Kidney tubule cell (primary cell): ENCODE data around the gene SOBP.
"Not testable (repeated sequence)": the region's sequence is repeated elsewhere in the genome, so short reads cannot be mapped to it uniquely, and the experiment has no call there.

ENCODE experiments used
- DNase-seq: peaks from one replicate; pipeline ENCODE4 v3.0.0-alpha.2; 2018; ENCODE audit warnings: low spot score

Gene SOBP

DNA sequence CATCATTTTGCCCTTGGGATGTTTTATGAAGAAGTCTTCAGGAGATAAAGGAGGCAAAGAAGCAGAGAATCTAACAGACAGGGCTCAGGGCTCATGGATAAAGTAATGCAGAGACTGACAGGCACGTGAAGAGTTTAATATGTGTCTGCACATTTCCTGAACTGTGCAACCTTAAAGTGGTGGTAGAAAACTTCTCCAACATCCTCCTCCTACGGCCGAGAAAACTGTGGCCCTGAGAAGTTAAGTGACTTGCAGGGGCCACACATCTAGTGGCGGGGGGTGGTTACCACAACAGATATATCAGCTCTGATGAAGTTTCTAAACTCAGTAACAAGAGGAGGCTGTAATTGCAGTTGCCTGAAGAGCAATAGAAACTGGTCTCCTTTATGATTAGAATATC is 61.0 kb downstream of the SOBP start:
- no peak for DNase-seq

DNA sequence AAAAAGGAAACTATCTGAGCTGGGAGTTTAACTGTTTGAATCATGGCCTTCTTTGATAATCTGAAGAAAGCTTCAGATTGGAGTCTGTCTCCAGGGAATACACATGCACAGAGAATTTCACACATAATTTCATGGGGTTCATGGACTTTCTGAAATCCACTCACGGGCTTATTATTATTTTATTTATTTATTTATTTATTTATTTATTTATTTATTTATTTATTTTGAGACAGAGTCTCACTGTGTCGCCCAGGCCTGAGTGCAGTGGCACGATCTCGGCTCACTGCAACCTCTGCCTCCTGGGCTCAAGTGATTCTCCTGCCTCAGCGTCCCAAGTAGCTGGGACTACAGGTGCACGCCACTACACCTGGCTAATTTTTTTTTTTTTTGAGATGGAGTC is 63.2 kb downstream of the SOBP start:
- not testable (repeated sequence) for DNase-seq

- no peak for DNase-seq
Measured at GRCh38 chr6:107554326-107554725, 64.4 kb downstream of the SOBP start.

- no peak for DNase-seq
Measured at GRCh38 chr6:107554918-107555317, 65.0 kb downstream of the SOBP start.

GRCh38 chr6:107555449-107555848 is 65.5 kb downstream of the SOBP start:
- DNase-seq, result no peak

DNA sequence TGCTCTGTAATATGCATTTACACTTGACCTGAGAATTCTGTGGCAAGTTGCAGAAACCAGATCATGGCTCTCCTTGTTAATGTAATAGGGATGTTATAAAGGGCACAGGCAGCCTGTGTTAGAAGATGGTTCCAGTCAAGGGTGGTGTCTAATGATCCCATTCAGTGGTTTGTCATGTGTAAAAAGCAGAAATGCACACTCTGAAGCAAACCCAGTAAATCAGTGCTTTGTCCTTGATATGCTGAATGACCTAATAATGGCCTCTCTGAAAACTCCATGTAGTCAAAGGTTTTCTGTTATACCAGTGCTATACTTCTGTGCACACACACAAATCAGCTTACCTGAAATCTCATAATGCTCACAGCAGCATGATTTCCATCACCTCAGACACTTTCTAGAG is 66.2 kb downstream of the SOBP start:
- DNase-seq, result no peak

DNA sequence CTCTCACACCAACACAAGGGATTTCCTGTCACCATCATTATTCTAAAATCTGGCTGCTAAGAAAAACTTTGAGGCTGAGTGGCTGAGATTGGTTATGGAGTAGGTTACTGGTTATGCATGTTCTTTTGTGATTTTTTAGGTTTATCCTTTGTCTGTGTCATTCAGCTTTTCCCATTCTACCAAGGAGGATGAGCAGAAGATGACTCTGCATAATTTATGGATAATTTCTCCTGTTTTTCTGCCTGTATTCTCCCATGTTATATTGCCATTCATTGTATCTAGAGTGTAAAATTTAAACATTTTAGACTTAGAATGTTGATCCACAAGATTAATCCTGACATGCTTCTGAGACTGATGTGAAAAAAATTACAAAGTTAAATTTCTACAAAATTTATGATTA is 67.8 kb downstream of the SOBP start:
- DNase-seq, result no peak

DNA sequence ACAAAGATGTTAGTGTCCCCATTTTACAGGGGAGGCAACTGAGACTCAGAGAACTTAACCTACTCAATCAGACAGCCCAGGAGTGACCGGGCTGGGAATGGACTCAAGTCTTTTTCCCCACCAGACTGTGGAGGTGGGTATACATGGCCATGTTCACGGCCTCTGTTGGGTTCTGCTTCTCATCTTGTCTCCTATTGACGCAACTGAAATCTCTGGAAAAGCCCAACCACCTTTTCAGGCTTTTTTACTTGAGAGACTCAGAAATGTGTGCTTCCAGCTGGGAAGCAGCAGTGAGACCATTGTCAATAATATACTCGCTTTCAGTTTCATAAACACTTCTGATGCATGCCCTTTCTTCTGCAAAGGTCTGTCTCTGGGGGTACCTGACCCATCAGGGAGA is 70.7 kb downstream of the SOBP start:
- DNase-seq, result no peak

DNA sequence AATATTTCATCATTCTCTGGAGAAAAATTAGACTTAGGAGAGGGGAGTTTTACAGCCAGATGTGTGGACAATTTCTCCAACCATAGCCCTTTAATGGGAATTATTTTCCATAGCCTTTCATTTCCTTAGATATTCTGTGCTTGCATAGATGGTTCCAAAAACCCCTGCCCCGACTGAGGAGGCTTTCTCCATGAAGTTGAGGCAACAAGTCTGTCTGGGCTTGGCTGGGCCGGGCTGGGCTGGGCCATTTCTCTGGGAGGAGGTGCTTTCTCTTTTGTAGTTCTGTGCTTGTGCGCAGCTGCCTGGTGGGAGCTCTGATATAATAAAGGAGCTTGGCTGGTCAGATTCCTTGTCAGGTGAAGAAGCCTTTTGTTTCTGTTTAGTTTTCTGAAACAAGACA is 71.4 kb downstream of the SOBP start:
- no peak for DNase-seq

DNA sequence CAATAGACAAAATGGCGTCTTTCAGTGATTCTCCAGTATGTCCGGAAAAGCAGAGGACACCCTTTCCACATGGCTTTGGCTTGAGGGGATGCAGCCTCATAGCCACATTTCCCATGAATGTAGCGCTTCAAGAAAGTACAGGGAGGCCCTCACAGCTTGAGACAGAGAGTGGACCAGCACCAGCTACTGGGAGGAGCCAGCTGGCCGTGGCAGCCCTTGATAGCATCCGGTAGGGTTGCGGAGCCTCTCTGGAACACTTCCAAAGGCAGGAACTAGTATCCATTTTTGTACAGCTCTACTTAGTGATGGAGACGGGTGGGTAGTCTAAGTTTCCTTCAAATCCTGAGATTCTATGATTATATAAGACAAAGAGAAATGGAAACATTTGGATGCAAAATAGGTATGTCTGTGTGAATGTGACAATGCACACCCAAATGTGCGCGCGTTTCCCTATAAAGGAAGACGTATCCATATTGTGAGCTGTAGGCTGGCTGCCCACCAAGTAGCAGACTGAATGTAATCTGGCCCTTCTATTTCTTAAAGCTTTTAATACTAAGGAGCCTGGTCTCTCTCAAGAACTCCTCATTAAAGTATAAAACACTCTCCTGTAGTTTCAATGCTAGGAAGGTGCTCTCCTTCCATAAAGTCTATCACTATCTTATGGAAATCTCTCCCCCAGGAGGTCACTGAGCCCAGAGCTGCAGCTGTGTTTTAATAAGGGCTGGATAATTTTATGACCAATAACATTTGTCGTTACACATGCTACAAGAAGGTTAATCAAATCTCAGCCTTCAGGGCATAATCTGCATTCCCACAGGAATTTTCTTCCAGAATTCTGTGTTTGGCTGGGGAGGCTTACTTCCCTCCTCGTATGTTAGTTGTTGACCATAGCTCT is 74.0 kb downstream of the SOBP start:
- DNase-seq, result no peak

DNA sequence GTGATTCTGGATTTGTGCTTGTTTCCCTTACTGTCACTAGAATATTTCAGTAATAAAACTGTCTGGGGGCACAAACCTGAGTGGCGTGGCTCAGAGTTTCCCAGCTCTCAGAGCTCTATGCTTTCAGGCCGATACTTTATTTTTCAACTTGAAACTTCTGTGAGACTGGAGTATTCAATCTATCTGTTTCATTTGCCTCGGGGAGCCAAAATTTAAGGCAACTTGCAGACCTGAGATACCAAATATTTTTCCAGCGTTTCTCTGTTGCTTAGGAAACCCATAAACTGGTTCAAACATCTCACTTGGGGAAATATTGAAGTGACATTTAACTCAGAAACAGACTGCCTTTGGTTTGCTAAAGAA is 74.7 kb downstream of the SOBP start:
- DNase-seq, result no peak

DNA sequence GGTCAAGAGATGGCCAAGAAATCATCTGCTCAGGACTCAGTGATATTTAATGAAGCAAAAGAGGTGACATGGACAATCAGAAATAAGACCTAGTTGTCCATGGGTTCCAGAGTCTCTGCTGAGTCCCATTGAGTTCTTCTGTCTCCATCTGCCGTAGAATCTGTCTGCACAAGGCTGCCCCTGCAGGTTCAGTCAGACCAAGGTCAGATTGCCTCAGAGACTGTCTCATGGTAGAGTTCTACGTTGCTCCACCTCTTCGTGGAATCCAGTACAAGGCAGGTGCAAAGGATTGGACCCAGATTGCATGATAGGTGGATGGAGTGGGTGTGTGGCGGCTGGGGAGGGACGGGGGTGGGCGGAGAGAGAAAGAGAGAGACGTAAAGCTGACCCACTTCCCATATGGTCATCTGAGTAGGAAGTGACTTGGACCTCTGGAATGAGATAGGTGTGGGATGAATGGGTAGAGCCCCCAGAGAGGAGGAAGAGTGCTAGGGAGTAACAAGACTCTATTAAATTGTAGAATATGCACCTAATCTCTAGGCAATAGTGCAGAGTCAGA is 75.3 kb downstream of the SOBP start:
- no peak for DNase-seq

- DNase-seq, result no peak
Measured at GRCh38 chr6:107567643-107568042, 77.7 kb downstream of the SOBP start.

DNA sequence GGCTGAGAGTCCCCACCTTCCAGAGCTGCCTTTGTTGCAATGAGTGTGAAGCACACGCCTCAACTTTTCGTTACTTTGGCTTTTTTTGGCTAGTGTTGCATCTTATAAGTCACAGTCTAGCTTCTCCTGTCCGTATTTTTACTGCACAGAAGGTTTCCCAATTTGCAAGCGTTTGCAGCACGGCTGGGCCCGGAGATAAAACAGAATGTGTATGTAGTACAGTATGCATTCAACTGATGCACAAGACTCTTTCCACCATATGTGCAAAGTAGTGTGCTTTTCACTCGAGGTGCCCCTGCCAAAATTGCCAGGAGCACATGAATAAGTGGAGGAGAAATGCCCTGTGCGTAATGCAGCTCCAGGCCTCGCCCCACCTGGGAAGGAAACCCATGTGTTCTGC is 79.6 kb downstream of the SOBP start:
- no peak for DNase-seq

DNA sequence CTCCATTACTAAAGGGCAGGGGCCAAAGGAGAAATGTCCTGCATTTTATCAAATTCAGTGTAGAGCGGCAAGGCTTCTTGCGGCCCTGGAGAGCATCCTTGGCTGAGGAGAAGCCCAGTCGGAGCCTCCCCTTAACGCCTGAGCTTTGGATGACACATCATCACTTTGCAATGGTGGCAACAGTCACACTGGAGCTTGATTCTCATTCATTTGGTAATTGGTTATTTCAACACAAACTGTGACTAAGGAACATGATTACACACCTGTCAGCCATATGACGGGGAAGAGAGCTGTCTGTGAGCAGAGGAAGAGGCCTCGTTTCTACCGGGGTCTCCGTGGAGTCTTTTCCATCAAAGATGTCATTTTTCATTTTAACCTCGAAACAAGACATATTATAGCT is 81.4 kb downstream of the SOBP start:
- DNase-seq, result no peak

DNA sequence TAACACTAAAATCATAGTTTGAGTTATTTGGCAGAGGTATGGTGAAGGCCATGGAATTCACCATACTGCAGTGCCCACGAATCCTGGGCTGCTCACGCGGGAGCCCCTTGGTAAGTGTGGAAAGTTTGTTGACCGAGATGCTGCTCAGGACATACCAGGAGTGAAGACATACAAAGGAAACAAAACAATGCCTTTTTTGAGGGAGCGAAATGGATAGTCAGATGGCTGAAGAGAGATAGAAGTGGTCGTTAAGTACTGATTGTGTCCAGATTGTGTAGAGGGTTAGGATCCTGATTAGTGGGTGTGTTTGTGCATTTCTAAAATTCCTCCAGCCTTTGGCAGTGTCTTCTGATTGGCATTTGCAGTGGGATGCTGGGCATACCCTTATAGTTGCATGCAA is 83.0 kb downstream of the SOBP start:
- DNase-seq, result no peak

GRCh38 chr6:107574856-107575255 is 84.9 kb downstream of the SOBP start:
- DNase-seq, result no peak

DNA sequence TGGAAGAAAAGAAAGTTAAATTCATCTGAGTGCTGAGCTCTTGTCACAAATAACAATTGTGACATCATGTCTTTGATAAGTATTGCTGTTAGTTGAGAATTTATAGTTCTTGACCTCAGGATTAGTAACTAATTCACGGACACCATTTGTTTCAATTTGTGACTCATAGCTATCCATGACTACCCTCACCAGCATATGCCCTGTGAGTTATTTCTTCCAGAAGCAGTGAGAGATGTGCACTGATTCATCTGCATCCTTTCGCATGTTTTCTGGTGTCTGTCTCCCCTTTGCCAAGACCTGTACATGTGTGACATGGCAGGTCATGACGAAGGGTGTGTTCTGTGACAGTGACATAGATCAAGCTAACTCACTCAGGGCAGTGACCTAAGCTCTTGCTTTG is 86.9 kb downstream of the SOBP start:
- DNase-seq, result peak; percentile 96

DNA sequence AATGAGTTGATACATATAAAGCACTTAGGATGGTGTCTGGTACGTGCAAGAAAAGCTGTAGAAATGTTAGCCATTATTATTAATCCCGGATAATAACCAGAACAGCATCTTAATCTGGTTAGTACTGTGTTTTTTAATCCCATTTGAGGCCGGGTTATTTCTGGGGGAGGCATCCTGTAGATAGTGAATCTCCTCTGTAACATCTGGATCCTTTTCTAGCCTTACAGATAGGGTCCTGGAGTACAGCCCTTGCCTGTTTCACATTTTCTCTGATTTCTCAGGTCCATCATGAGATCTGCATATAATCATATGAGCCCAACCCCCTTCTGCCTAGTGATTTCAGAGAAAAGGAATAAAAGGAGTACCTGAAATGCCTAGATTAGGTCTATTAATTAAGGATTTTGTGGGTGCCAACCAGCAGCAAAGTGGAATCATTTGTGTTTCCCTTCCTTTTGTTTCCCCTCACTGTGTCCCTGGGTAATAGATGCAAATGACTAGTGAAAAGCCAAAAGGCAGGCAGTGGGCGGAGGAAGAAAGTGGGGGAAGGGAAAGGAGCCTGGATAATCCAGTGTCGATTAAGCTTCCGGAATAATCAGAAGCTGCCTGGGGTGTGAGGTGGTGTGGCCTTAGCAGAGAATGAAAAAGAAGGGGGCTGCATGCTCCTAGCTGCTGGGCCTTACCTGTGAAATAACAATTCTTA is 88.9 kb downstream of the SOBP start:
- DNase-seq, result no peak

- no peak for DNase-seq
Measured at GRCh38 chr6:107579456-107580056, 89.6 kb downstream of the SOBP start.

GRCh38 chr6:107582086-107582485 is 92.2 kb downstream of the SOBP start:
- no peak for DNase-seq

DNA sequence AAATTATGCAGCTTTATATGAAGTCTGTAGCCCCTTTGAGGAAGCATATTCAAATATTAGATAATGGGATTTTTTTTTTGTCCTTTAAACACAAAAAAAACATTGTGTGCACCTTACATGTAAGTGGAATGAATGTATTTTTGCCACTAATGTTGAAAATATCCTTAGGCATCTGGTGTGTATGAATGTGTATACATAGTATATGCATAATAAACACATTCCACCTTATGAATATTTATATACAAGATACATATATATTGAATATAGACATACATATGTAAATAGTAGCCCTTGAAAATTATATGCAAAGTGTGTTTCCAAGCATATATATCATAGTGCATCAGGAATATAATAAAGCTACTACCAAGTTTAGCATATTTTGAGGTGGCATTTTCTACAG is 94.8 kb downstream of the SOBP start:
- DNase-seq, result no peak
